Renal cortical epithelial cell (primary cell): ENCODE results near the gene AK9. TPM values are rescaled to one million over a fixed set of nuclear protein-coding genes. Genes with fewer than 3 reads are reported as not detected.
A peak's percentile ranks its signal among the peaks of the same experiment; 100 is the strongest.
"Not testable (repeated sequence)": the region's sequence is repeated elsewhere in the genome, so short reads cannot be mapped to it uniquely, and the experiment has no call there.

Experiments used
- DNase-seq: peaks from one replicate; pipeline ENCODE4 v3.0.0-alpha.2; 2011; ENCODE audit warnings: low read depth
- total RNA-seq: library from RNA; depleted of rRNA; stranded (reverse); fragments of >200 nt; gene quantifications from 2 replicates; pipeline ENCODE4 v1.2.3, GENCODE V29; 2014

Gene AK9
- total RNA-seq, 1 donor from 2014 or later = 10.0 TPM

DNA sequence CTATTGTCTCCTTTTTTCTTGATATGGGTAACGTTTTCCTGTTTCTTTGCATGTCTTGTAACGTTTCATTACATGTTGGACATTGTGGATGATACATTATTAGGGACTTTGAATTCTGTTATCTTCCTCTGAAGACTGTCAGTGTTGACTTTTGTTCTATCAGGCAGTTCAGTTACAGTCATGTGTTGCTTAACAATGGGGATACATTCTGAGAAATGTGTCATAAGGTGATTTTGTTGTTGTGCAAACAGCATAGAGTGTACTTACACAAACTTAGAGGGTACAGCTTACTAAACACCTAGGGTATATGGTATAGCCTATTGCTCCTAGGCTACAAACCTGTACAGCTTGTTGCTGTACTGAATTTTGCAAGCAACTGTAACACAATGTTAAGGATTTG is 64.7 kb downstream of the AK9 start:
- no peak for DNase-seq

DNA sequence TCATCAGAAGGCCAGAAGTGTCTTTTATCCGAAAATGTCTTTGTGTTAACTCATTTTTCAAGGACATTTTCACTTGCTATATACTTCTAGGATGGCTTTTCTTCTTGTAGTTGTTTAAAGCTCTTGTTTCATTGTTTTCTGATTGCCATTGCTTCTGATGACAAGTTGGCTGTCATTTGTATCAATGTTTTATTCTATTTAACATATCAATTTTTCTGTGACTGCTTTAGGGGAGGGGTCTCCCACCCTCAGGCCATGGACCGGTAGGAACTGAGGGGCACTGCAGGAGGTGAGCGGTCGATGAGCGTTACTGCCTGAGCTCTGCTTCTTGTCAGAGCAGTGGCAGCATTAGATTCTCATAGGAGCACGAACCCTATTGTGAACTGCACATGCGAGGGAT is 65.8 kb downstream of the AK9 start:
- no peak for DNase-seq

DNA sequence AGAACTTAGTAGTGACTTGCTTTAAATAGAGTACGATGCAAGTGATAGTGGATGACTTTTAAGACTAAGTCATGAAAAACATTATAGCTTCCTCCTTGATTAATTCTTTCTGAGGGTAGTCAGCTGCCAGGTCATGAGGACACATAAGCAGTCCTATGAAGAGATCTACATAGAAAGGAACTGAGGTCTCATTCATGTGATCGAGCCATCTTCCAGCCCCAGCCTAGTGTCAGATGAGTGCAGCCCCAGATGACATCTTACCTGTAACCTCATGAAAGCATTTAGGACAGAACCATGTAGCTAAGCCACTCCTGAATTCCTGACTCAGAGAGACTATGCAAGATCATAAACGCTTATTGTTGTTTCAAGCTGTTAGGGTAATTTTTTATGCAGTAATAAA is 67.7 kb downstream of the AK9 start:
- DNase-seq = no peak

DNA sequence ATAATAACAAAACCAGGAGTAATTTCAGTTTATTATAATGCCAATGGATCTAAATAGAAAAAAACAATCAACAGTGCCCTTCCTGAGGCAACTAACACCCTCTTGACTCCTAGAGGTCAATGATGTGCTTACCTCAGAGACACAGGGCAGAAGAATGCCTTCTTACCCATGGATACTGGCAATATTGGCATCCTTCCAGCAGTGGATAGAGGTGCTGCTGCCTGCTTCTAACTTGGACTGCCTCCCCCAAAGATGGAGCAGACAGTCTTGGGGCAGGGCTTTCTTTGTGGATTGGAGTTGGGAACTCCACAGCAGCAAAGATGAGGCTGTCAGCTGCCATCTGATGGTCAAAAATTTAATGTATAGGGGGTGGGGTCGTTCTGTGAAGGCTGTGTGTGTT is 78.7 kb downstream of the AK9 start:
- DNase-seq = no peak

DNA sequence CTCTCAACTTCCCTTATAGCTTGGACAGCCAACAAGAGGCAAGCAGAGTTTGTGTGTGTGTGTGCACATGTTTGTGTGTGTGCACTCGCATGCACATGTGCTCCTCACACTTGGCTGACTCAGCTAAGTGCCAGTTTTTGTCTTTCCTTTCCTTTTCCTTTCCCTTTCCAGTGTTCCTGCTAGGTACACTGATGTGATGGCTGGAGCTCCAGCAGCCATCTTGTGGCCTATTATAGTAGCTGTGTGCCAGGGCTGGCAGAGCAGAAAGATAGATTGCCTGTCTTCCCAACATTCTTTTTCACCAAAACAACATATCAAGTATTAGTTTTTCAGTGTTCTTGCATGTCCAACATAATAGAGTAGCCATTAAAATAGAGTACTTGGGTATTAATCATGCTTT is 79.5 kb downstream of the AK9 start:
- no peak for DNase-seq

DNA sequence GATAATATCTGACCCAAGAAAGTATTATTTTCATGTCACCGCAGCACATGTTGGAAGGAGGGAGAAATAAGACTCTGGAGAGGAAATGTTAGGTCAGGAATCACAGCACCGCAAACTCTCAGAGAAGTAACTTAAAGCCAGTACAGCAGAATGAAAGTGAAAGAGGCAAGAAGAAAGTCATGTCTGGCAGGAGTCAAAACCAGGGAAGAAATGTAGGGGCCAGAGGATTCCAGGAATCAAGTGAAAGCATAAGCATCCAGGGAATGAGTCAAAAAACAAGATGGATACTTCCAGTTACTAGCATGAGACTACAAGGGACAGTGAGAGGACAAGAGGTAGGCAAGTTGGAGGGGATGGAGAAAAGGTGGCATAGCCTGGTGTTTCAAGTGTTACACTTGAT is 80.4 kb downstream of the AK9 start:
- DNase-seq = peak; percentile 12

DNA sequence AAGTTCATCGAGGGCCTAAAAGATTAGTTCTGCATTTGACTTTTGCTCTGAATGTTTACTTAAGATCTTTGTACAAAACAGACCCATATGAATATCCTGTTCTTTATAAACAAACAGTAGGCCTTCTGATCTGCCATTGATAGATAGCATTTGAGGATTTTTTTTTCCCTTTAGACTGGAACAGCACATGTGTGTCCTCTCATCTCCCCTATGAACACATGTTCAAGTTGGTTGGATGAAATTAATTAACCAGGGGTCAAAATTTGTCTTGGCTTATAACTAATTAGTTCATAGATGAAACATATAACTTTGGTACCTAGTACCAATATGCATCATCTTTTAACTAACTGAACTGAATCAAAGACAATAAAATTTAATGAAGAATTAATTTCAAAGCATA is 81.3 kb downstream of the AK9 start:
- DNase-seq = no peak

DNA sequence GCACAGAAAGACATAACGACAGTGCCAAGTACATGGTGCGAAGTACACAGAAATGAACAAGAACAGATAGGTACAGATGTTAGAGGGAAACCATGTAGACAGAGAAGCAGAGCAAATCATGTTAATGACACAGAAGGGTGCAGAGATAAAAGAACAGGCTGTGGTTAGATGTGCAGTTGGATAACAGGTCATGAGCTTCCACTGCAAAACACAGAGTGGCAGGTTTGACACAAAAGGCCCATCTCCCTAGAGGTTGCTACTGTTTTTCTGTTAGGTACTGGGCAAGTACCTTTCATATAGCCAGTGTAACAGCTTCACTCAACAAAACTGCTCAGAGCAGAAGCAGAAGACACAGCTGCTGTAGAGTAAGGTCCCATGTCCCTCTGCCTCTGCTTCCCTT is 84.6 kb downstream of the AK9 start:
- DNase-seq = no peak

DNA sequence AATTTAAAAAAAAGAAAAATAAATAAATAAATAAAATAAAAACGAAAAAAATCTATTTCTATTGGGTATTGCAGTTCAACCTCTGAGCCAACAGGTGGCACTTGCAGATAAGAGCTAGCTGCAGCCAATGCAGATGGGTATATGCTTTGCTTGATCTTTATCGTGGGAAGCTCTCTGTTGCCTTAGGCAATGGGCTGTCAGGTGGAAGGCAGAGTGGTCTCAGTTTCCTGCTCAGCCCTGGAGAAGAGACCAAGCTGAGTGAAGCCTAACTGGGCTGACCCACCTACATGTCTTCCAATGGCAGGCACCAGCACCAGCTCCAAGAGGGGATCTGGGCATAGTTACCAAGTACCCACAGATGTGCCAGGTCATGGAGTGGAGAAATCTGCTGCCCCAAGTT is 95.0 kb downstream of the AK9 start:
- DNase-seq = peak; percentile 39

DNA sequence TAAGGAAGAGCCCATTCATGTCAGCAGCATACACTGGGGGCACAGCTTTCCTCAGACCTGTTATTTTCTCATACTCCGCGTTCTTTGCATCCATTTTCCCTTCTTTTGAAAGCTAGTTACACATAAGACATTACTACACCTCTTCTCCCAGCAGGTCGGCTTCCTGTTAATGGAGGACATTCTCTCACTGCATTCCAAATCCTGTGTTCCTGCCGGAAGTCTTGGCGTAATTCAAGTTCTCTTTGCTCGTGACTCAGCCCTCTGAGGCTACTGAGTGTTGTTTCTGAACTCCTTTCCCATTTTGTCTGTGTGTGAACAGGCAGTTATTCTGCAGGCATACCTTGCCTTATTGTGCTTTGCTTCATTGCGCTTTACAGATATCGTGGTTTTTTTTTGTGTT is 110.5 kb downstream of the AK9 start:
- no peak for DNase-seq

DNA sequence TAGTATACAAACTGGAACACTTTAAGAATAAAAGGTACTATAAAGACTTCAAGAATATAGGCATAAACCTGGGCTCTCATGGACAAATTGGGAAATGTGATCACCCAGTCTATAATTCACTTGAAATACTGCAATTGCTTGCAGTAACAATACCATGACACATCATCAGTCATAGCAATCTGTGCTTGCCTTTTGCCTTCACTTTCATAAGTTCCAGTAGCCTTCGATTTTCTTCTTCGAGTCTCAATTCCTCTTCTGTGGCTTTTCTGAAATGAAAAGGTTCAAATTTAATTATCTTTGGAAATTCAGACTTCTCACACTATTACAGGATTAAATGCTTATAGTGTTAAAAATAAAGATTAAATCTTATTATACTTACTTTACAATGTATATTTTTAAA is 111.6 kb downstream of the AK9 start:
- DNase-seq = peak; percentile 3

DNA sequence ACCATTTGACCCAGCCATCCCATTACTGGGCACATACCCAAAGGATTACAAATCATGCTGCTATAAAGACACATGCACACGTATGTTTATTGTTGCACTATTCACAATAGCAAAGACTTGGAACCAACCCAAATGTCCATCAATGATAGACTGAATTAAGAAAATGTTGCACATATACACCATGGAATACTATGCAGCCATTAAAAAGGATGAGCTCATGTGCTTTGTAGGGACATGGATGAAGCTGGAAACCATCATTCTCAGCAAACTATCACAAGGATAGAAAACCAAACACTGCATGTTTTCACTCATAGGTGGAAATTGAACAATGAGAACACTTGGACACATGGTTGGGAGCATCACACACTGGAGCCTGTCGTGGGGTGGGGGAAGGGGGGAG is 121.1 kb downstream of the AK9 start:
- not testable (repeated sequence) for DNase-seq

DNA sequence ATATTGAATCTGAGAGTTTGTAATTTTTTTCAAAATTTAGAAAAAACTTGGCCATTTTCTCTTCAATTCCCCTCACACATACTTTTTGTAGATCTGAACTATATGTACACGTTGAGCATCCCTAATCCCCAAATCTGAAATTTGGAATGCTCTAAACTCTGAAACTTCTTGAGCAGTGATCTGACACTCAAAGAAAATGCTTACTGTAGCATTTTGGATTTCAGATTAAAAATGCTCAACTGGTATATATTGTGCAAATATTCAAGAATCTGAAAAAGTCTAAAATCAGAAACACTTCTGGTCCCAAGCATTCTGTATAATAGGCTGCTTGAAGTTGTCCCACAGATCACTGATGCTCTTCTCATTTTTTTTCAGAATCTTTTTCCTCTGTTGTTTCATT is 129.2 kb downstream of the AK9 start:
- no peak for DNase-seq

DNA sequence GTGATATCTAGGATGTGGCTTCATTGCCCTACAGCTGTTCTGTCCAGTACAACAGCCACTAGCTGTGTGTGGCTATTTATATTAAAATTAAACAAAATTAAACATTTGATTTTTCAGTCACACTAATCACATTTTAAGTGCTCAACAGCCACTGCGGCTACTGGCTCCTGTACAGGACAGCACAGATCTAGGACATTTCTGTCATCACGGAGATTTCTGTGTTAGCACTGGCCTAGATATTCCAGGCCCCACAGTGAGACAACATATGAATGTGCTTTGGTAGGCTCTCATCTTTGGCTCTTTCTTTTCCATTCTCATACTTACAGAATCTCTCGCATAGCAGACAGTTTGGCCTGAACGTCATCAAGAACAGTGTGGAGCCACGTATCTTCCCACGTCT is 159.6 kb downstream of the AK9 start:
- no peak for DNase-seq

DNA sequence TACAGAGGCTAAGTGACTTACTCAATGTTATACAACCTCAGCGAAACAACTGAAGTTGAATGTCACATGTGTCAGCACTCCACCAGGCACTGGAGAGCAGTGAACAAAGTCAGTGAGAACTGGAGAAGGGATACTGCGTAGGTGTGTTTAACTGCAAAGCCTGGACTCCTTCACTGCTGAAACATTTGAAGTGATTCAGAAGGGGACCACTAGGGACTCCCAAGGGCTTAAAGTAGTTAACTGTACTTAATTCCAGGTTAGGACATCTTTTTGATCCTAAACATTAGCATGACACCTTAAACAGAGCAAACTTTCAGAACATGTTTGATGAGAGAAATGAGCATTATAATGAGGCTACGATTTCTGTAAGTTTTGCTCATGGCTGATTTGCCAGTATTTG is 163.0 kb downstream of the AK9 start:
- peak; percentile 16 for DNase-seq

DNA sequence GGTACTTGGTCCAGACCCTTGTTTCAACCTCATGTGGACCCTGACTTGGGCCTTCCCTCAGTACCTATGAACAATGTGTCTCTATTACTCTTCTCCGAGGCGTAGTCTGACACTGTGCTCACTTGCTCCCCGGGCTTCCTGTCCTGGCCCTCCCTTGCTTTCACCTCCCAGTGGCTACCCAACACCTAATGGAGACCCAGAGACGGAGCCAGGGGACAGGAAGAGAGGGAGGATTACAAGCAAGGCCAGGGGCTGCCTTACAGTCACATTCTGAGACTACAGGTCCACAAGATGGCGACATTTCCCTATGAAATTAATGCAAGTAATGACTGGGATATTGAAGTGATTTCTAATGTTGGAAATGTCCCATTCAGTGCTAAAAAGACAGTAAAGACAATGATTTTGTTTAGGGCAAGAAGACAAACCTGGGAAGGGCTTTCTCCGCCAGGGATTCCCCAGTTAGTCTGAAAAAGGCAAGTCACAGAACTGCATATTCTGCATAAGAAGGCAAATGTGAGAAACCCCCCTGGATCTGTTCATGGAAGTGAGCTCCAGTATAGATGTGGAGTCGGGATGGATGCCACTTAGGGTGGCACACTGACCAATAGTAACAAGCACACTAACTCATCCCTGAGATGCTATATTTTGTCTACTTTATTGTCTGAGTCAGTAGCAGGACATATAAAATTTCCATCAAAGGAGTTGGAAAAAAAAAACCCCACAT is 163.9 kb downstream of the AK9 start:
- DNase-seq = peak; percentile 62

DNA sequence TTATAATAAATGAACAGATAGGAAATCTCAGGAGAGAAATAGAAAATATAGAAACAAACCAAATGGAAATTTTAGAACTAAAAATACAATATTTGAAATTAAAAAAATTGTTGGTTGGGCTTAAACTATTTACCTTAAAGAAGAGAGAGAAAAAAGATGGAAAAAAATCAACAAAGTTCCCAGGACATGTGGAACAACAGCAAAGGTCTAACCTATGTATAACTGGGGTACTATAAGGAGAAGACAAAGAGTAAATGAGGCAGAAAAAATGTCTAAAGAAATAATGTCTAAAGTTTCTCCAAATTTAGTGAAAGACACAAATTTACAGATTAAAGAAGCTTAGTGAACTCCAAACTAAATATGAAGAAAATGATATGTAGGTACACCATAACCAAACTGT is 166.9 kb downstream of the AK9 start:
- DNase-seq = no peak

DNA sequence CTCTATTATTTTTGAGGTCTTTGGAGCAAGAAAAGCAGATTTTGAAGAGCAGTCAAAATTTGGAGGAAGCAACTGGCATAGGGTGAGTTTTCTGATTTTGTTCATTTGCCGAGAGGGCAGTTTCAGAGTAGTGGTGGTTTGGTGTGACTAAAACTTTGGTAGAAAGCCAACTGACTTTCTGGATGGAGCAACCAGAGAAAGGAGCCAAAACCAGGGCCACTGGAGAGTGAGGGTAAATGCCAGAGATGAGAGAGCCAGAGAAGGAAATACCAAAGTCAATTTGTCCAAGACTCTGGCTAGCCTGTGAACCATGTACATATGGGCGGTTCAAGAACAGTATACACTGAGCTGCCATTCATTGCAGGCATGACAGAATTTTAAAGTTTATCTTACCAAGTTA is 167.5 kb downstream of the AK9 start:
- no peak for DNase-seq

DNA sequence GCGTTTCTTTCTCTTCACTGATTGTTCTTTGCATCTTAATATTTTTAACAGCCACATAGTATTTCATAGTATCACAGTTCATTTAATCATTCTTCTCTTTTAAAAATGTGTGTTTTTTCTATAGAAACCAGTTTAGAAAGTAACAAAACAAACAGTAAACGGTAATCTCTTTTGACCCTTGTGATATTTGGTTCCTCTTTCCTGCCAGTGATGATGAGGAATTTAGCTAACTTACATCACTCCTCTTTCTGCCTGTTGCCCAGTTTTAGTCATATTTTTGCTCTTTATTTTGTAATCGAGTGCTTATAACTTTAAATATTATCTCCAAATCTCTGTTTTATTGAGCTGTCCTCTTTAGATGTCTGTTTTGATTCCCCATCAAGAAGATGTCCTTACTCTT is 169.9 kb downstream of the AK9 start:
- DNase-seq = no peak

DNA sequence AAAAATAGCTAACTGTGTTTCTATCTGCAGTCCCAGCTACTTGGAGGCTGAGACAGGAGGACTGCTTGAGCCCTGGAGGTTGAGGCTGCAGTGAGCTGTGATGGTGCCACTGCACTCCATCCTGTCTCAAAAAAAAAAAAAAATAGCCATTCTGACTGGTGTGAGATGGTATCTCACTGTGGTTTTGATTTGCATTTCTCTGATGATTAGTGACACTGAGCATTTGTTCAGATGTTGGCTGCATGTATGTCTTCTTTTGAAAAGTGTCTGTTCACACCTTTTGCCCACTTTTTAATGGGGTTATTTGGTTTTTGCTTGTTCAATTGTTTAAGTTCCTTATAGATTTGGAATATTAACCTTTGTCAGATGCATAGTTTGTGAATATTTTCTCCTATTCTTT is 171.4 kb downstream of the AK9 start:
- DNase-seq = not testable (repeated sequence)

DNA sequence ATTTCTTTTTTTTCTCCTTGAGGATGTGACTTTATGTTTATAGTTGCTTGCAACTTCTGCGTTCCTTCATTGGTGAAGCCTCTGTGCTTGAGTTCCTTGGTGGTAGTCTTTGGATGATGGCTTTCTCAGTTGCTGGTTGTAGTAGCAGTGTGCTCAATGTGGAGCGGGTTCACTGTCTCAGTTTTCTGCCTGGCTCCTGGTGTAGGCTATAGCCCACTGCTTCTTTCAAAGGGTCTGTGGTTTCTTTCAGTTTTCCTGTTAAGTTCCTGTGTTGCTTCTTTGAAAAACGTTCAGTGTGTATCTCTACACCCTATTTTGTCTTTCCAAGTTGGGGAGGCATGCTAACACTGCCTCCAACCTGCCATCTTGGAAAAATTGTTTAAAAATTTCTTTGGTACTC is 174.1 kb downstream of the AK9 start:
- no peak for DNase-seq

DNA sequence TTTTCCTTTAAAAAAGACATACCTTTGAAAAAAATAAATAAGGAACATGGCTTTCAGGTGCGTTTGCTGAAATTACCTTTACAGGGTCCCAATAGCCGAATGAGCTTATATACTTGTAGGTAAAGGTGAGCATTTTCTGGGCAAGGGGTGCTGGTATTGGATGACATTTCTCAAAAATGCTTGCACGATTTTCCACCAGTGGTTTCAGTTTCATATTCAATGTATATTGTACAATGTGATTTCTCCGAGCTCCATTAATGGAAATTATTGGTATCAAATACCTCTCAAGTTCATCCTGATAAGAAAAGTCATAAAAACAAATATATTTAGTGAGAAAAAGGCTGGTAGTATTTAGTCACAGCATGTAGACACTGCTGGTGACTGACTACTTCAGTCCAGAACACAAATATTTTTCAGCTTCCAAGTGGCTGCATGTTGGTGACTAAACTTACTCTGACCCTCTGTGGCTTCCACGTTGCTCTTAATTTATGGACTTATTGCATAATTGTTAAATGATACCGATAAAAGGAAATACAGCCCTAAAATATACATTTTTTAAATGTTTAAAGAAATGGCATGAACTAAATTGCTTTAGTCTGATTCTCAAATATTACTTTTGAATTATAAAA is 175.1 kb downstream of the AK9 start:
- no peak for DNase-seq

DNA sequence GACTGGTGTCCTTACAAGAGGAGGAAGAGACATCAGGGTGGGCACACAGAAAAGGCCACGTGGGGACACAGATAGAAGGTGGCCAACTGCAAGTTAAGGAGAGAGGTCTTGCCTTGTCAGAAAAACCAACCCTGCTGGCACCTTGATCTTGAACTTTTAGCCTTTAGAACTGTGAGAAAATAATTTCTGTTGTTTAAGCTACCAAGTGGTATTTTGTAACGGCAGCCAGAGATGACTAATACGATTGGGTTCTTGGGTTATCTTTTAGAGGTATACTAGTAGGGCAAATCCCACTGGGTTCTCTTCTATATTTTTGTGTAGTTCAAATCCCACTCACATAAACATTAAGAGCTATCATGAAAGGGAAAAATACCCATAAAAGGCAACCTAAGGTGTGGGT is 176.1 kb downstream of the AK9 start:
- no peak for DNase-seq

DNA sequence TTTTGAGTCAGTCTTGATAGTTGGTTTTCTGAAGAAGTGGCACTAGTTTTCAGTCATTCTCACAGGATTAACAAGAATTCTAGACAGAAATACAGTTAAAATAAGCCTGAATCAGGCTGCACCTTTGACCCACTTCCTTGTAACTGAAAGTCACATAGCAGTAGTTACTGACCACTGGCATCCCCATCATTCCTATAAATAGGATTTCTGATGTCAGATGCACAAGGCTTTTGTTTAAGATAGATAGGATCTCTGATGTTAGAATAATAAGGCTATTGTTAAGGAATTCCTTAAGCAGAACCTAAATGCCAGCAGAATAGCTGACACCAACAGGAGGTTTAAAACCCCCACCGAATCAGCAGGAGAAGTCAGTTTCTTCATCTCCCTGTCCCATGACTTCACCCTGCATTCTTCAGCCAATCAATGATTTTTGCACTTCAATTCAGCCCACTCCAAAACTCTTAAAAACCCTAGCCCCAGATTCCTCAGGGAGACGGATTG is 177.4 kb downstream of the AK9 start:
- DNase-seq = peak; percentile 36
